ENCODE data around the gene GHDC.
"Not testable (repeated sequence)": the region's sequence is repeated elsewhere in the genome, so short reads cannot be mapped to it uniquely, and the experiment has no call there.

Gene GHDC

GRCh38 chr17:42140690-42141089 is 53.6 kb downstream of the GHDC start:
- H3K4me3 Mint-ChIP-seq; H3K27me3 Mint-ChIP-seq; H3K9me3 Mint-ChIP-seq; intact Hi-C loops (cut with micrococcal nuclease): not testable (repeated sequence)
- Mint-ChIP-seq H3K4me1 (ENCODE audit: low read depth) (peaks cover 77% of the 10 kb centered on the region), H3K36me3 (ENCODE audit: low read depth) (peaks cover 83% of the 10 kb centered on the region), H3K27ac (peak overlapping the region; percentile 50)

All from dendritic cell treated with granulocyte-macrophage colony-stimulating factor and Interleukin-4, amounts not matched to agents 40 ng/mL and 50 ng/mL, for 4 days (primary cell).